Urinary bladder (tissue), 2 donors: Measurements from ENCODE around the gene PPP4R3C. TPM values are rescaled to one million over a fixed set of nuclear protein-coding genes. Genes with fewer than 3 reads are reported as not detected.

ENCODE experiments used
- polyA plus RNA-seq: library from polyadenylated mRNA; stranded (reverse); fragments of 200-250 nt; gene quantifications from one replicate; pipeline ENCODE4 v1.2.3, GENCODE V29; 2013
- total RNA-seq: library from RNA; depleted of rRNA; stranded (reverse); fragments of >200 nt; gene quantifications from one replicate; pipeline ENCODE4 v1.2.3, GENCODE V29; 2014
- donor health status: healthy.

PPP4R3C gene
- total and polyA plus RNA-seq, 2 donors = not detected

Other genes starting within 250 kb of the PPP4R3C start
- gene DCAF8L2, start 127.0 kb upstream of the PPP4R3C start, total RNA-seq = not detected
- not detected for gene DCAF8L2, start 127.0 kb upstream of the PPP4R3C start, polyA plus RNA-seq